K562 (cell line): ENCODE data around the gene PPM1H. TPM values are rescaled to one million over a fixed set of nuclear protein-coding genes. Genes with fewer than 3 reads are reported as not detected.

Source experiments
- ATAC-seq: fragments of 200-7000 bp; cut with Tn5 transposase; 3 replicates; pipeline ENCODE4 v1.9.1; 2020; ENCODE audit warnings: moderate library complexity
- BruUV-seq: library from RNA; stranded (reverse); fragments of 400-500 nt; replicated peaks from 2 replicates; lab custom pipeline; 2021; lab: Mats Ljungman, UMichigan
- CTCF ChIA-PET: fragments of 300-600 bp; formaldehyde crosslinking; extraction: SDS; loops from one replicate; lab custom pipeline; 2021; ENCODE audit warnings: low intra/inter-chr PET ratio; lab: Yijun Ruan, JAX
- POLR2A ChIA-PET: fragments of 300-600, 350-650 bp; sonication (Branson Sonifier 250); formaldehyde crosslinking; extraction: SDS; loops from one replicate; lab custom pipeline; 2021; ENCODE audit warnings: antibody characterized with exemption, inconsistent platforms; lab: Yijun Ruan, JAX
- DNase-seq, 4 experiments: peaks; one replicate each; pipeline versions ENCODE4 v3.0.0 to v3.0.0-alpha.2; 2011 to 2018; ENCODE audit warnings: low spot score in 3 of 4, mixed read lengths in 3 of 4; ENCODE audit errors: extremely low read depth in 1 of 4
- FAIRE-seq: peaks from 2 replicates; lab custom pipeline; 2011; peaks lifted over from hg19 to GRCh38; lab: Jason Lieb, UNC
- H2AFZ ChIP-seq: 2 replicates; pipeline ENCODE4 v1.6.0; 2011; ENCODE audit warnings: low read depth, low read length, control low read depth, inconsistent platforms
- H3K27ac ChIP-seq: fragments of 200-600 bp; 3 replicates; pipeline ENCODE4 v1.8.0; 2011; ENCODE audit warnings: low read depth, mild to moderate bottlenecking, control low read depth, inconsistent platforms, low read length, moderate library complexity, mixed read lengths; ENCODE audit errors: extremely low read depth
- H3K27me3 ChIP-seq, 2 experiments: fragments of 300-600 bp in 1 of 2; 2 replicates in 1 of 2; 3 replicates in 1 of 2; pipeline versions ENCODE4 v1.6.0 to v1.8.0; 2011; ENCODE audit warnings: inconsistent platforms in 2 of 2, low read length in 2 of 2, mild to moderate bottlenecking in 1 of 2, mixed read lengths in 1 of 2, moderate library complexity in 1 of 2; ENCODE audit not compliant: control insufficient read depth in 2 of 2, insufficient read depth in 2 of 2
- H3K36me3 ChIP-seq: fragments of 300-600 bp; 3 replicates; pipeline ENCODE4 v1.8.0; 2011; ENCODE audit warnings: mild to moderate bottlenecking, low read length, inconsistent platforms; ENCODE audit not compliant: control insufficient read depth, insufficient read depth
- H3K4me1 ChIP-seq, 2 experiments: fragments of 200-600 bp in 1 of 2; replicated peaks in 1 of 2; 2 replicates in 1 of 2; 3 replicates in 1 of 2; pipeline versions ENCODE4 v1.5.1 to v1.8.0; 2011; ENCODE audit warnings: inconsistent platforms in 2 of 2, low read length in 2 of 2, mild to moderate bottlenecking in 1 of 2, mixed read lengths in 1 of 2, moderate library complexity in 1 of 2; ENCODE audit not compliant: control insufficient read depth in 2 of 2, insufficient read depth in 2 of 2
- H3K4me2 ChIP-seq: 2 replicates; pipeline ENCODE4 v1.6.1; 2011; ENCODE audit warnings: low read length, control low read depth, inconsistent platforms, mixed read lengths; ENCODE audit not compliant: insufficient read depth
- H3K4me3 ChIP-seq: fragments of 200-600 bp; sonication (generic), shearing (Covaris generic); 2 replicates; pipeline ENCODE4 v1.5.1; 2016; ENCODE audit warnings: control low read depth, inconsistent platforms
- H3K79me2 ChIP-seq: fragments of 200-600 bp; 3 replicates; pipeline ENCODE4 v1.8.0; 2011; ENCODE audit warnings: low read length, inconsistent platforms; ENCODE audit not compliant: control insufficient read depth, insufficient read depth
- H3K9ac ChIP-seq, 2 experiments: 2 replicates each; pipeline versions ENCODE4 v1.6.0 to v1.6.1; 2011; ENCODE audit warnings: low read depth in 2 of 2, low read length in 2 of 2, control low read depth in 1 of 2, inconsistent platforms in 1 of 2, mild to moderate bottlenecking in 1 of 2, mixed read lengths in 1 of 2; ENCODE audit not compliant: insufficient read depth in 1 of 2
- H3K9me1 ChIP-seq: one replicate; pipeline ENCODE4 v1.6.0; 2011; ENCODE audit warnings: inconsistent platforms, mild to moderate bottlenecking, low read length, moderate library complexity; ENCODE audit not compliant: control insufficient read depth, insufficient read depth
- H3K9me3 ChIP-seq: replicated peaks from 2 replicates; pipeline ENCODE4 v1.5.1; 2011; ENCODE audit warnings: low read depth, low read length, inconsistent platforms; ENCODE audit not compliant: control insufficient read depth, insufficient read depth
- H4K20me1 ChIP-seq: replicated peaks from 2 replicates; pipeline ENCODE4 v1.6.1; 2011; ENCODE audit warnings: low read length, inconsistent platforms, mixed read lengths; ENCODE audit not compliant: control insufficient read depth, insufficient read depth
- CBFA2T2 ChIP-seq: fragments of 450-650 bp; conservative IDR thresholded peaks from 2 replicates; pipeline ENCODE4 v1.6.1; 2017; ENCODE audit warnings: mild to moderate bottlenecking
- CBFA2T3 ChIP-seq: fragments of 450-650 bp; IDR thresholded peaks from 2 replicates; pipeline ENCODE4 v1.6.1; 2017
- CHD2 ChIP-seq: IDR thresholded peaks from 2 replicates; pipeline ENCODE4 v1.6.1; 2011; ENCODE audit warnings: low read depth, low read length
- HOXB6 ChIP-seq: fragments of 250-450 bp; sonication (Bioruptor Pico); IDR thresholded peaks from 2 replicates; pipeline ENCODE4 v1.5.1; 2022; ENCODE audit warnings: mild to moderate bottlenecking, borderline replicate concordance
- KDM1A ChIP-seq, 2 experiments: fragments of 450-650 bp; IDR thresholded peaks; 2 replicates each; pipeline ENCODE4 v1.6.1; 2016; ENCODE audit warnings: mild to moderate bottlenecking in 2 of 2
- SPI1 ChIP-seq: IDR thresholded peaks from 2 replicates; pipeline ENCODE4 v1.6.1; 2011; ENCODE audit warnings: low read depth, low read length, control low read depth, borderline replicate concordance
- ZNF431 ChIP-seq: sonication (generic); formaldehyde crosslinking; IDR thresholded peaks from 2 replicates; pipeline ENCODE4 v1.8.0; 2022; ENCODE audit warnings: mild to moderate bottlenecking, missing genetic modification reagents
- ZNF79 ChIP-seq: fragments of 250-450 bp; sonication (Bioruptor Pico); IDR thresholded peaks from 2 replicates; pipeline ENCODE4 v1.4.0; 2020; ENCODE audit warnings: low read depth, mild to moderate bottlenecking, moderate library complexity
- WGBS: fragments of 100-300 bp; shearing (Covaris generic); methylation state at CpG from one replicate; pipeline ENCODE4 v1.1.6; 2016; ENCODE audit warnings: low coverage, mixed read lengths; ENCODE audit not compliant: insufficient coverage; ENCODE audit errors: missing lambda C conversion rate; 5-methylcytosine and 5-hydroxymethylcytosine counted together
- in situ Hi-C: fragments of 300-500 bp; cut with MboI; formaldehyde crosslinking; loops from 4 replicates; pipeline ENCODE4 v1.15.0; 2018; ENCODE audit warnings: inconsistent platforms, mixed read lengths
- intact Hi-C: fragments of 100-400 bp; cut with micrococcal nuclease; formaldehyde crosslinking; loops from 2 replicates; pipeline ENCODE4 v1.14.2; 2022
- polyA plus RNA-seq, 8 experiments: library from polyadenylated mRNA; depleted of rRNA in 4 of 8; stranded (reverse) in 5 of 8; unstranded in 3 of 8; fragments of >200 nt; fragmentation: Nextera tagmentation in 2 of 8; fragmentation: Illumina TruSeq in 1 of 8; extraction: Ambion mirVana in 2 of 8; extraction: Trizol in 1 of 8; gene quantifications; 2 replicates each; pipeline versions ENCODE4 v1.2.1 to v1.2.3, GENCODE V29; 2011 to 2014; ENCODE audit warnings: inconsistent platforms in 1 of 8, missing spikeins in 1 of 8
- total RNA-seq, 7 experiments: library from RNA; depleted of rRNA in 6 of 7; stranded (reverse); fragments of >200 nt in 6 of 7; fragmentation: Illumina TruSeq in 2 of 7; extraction: Trizol in 2 of 7; gene quantifications; 2 replicates each; pipeline versions ENCODE4 v1.2.1 to v1.2.3, GENCODE V29; 2011 to 2021; ENCODE audit warnings: low replicate concordance in 1 of 7
- TF ChIP-seq, protein P1 (sequence below): fragments of 250-450 bp; sonication (Bioruptor Pico); IDR thresholded peaks from 2 replicates; pipeline ENCODE4 v1.5.0; 2022; ENCODE audit warnings: mild to moderate bottlenecking
- TF ChIP-seq, protein P2 (sequence below): fragments of 250-450 bp; sonication (Bioruptor Pico); IDR thresholded peaks from 2 replicates; pipeline ENCODE4 v1.8.0; 2022; ENCODE audit warnings: moderate library complexity, mild to moderate bottlenecking, inconsistent platforms

PPM1H gene
- total and polyA plus RNA-seq, 9 of the 15 experiments (the other 6 are each of a cell fraction or from before 2014, with no cell fraction given), result 5.3 to 29.3 (median 11.3) TPM

GRCh38 chr12:62806893-62807292 lies 128.1 kb downstream of the PPM1H start (continued):
- TF ChIP-seq, protein P1, sequence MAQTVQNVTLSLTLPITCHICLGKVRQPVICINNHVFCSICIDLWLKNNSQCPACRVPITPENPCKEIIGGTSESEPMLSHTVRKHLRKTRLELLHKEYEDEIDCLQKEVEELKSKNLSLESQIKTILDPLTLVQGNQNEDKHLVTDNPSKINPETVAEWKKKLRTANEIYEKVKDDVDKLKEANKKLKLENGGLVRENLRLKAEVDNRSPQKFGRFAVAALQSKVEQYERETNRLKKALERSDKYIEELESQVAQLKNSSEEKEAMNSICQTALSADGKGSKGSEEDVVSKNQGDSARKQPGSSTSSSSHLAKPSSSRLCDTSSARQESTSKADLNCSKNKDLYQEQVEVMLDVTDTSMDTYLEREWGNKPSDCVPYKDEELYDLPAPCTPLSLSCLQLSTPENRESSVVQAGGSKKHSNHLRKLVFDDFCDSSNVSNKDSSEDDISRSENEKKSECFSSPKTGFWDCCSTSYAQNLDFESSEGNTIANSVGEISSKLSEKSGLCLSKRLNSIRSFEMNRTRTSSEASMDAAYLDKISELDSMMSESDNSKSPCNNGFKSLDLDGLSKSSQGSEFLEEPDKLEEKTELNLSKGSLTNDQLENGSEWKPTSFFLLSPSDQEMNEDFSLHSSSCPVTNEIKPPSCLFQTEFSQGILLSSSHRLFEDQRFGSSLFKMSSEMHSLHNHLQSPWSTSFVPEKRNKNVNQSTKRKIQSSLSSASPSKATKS, result no peak
- TF ChIP-seq HOXB6 (CRISPR knock-in tag) (no peak), SPI1 (no peak)
- TF ChIP-seq, protein P2, sequence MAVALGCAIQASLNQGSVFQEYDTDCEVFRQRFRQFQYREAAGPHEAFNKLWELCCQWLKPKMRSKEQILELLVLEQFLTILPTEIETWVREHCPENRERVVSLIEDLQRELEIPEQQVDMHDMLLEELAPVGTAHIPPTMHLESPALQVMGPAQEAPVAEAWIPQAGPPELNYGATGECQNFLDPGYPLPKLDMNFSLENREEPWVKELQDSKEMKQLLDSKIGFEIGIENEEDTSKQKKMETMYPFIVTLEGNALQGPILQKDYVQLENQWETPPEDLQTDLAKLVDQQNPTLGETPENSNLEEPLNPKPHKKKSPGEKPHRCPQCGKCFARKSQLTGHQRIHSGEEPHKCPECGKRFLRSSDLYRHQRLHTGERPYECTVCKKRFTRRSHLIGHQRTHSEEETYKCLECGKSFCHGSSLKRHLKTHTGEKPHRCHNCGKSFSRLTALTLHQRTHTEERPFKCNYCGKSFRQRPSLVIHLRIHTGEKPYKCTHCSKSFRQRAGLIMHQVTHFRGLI (CRISPR knock-in tag), result no peak

- Histone ChIP-seq H3K9me3 (no peaks in the 10 kb centered on the region), H3K4me1 (peaks cover 0 to 7% of the 10 kb centered on the region in 2 experiments; a peak in 1 of 5 replicates), H3K4me3 (no peak overlapping the region), H3K4me2 (no peak overlapping the region), H3K9ac (no peak overlapping the region), H2AFZ (no peak overlapping the region), H3K36me3 (peaks cover 4% of the 10 kb centered on the region; the same call in 1 of the 3 replicates), H3K79me2 (no peaks in the 10 kb centered on the region), H3K9me1 (no peaks in the 10 kb centered on the region), H4K20me1 (no peaks in the 10 kb centered on the region), H3K27ac (no peak overlapping the region), H3K27me3 (no peaks in the 10 kb centered on the region)
- BruUV-seq, result no TSS peak
- ATAC-seq, result no peak
- CTCF ChIA-PET, result no interaction called here
- no peak for DNase-seq
- FAIRE-seq, result peak; percentile 40
- intact Hi-C loops (no loop called here), in situ Hi-C loops (no loop called here)
- TF ChIP-seq CBFA2T3 (peak; percentile 66), ZNF431 (CRISPR knock-in tag) (peak; percentile 81), CBFA2T2 (peak; percentile 29; the same call in 1 of the 2 replicates), ZNF79 (CRISPR knock-in tag) (no peak), CHD2 (peak; percentile 51; the same call in 1 of the 2 replicates), KDM1A (IDR thresholded peaks at IDR 0.05) (peak; percentile 14 to 15; a peak in 2 of 4 replicates)
- TF ChIP-seq, protein P2 (CRISPR knock-in tag), result no peak
- POLR2A ChIA-PET, result no interaction called here
- WGBS, result 19% methylated on average over 6 of the region's 6 CpGs
Measured at GRCh38 chr12:62806244-62806836, 128.6 kb downstream of the PPM1H start.
